Upper lobe of left lung (tissue), 6 donors: ENCODE measurements around the gene TENT5C. TPM values are rescaled to one million over a fixed set of nuclear protein-coding genes. Genes with fewer than 3 reads are reported as not detected.

ENCODE experiments used
- ATAC-seq, 2 donors: fragments of 200-7000 bp; cut with Tn5 transposase; one replicate each; pipeline ENCODE4 v1.9.1; 2022; ENCODE audit warnings: mild to moderate bottlenecking in 2 of 2, moderate library complexity in 2 of 2; ENCODE audit not compliant: low FRiP score in 2 of 2
- DNase-seq, 2 donors: peaks; one replicate each; pipeline ENCODE4 v3.0.0-alpha.2; 2019 to 2020
- H3K27ac ChIP-seq, 4 donors: fragments of 200-600 bp; sonication (generic); one replicate each; pipeline ENCODE4 v1.5.1; 2016 to 2019
- H3K27me3 ChIP-seq, 4 donors: fragments of 200-600 bp; sonication (generic); one replicate each; pipeline ENCODE4 v1.5.1; 2017 to 2019
- H3K36me3 ChIP-seq, 4 donors: fragments of 200-600 bp; sonication (generic); one replicate each; pipeline ENCODE4 v1.5.1; 2016 to 2019
- H3K4me1 ChIP-seq, 4 donors: fragments of 200-600 bp; sonication (generic); one replicate each; pipeline ENCODE4 v1.5.1; 2018 to 2019
- H3K4me3 ChIP-seq, 4 donors: fragments of 200-600 bp; sonication (generic); one replicate each; pipeline ENCODE4 v1.5.1; 2017 to 2019; ENCODE audit warnings: mild to moderate bottlenecking in 2 of 4, moderate library complexity in 1 of 4
- H3K9me3 ChIP-seq, 4 donors: fragments of 200-600 bp; sonication (generic); one replicate each; pipeline ENCODE4 v1.5.1; 2018 to 2019
- EP300 ChIP-seq, 4 donors: sonication (generic); formaldehyde crosslinking; IDR thresholded peaks; one replicate each; pipeline ENCODE4 v1.5.1; 2017; ENCODE audit warnings: antibody characterized with exemption in 4 of 4, control low read depth in 2 of 4
- POLR2A ChIP-seq, 4 donors: fragments of 450-650 bp; IDR thresholded peaks; one replicate each; pipeline ENCODE4 v1.5.1; 2016 to 2017; ENCODE audit warnings: antibody characterized with exemption in 4 of 4, mild to moderate bottlenecking in 2 of 4
- POLR2AphosphoS5 ChIP-seq, 2 donors: sonication (generic); formaldehyde crosslinking; IDR thresholded peaks; one replicate each; pipeline ENCODE4 v1.5.1; 2017; ENCODE audit warnings: antibody characterized with exemption in 2 of 2
- WGBS, 2 donors: methylation state at CpG; one replicate each; pipeline ENCODE4 v1.1.5; 2017 to 2018; 5-methylcytosine and 5-hydroxymethylcytosine counted together
- total RNA-seq, 6 donors: library from RNA; depleted of rRNA in 4 of 6; stranded (reverse); fragments of >200 nt in 4 of 6; gene quantifications; one replicate each; pipeline versions ENCODE4 v1.1.0 to v1.2.1, GENCODE V29; 2016 to 2021
- TF ChIP-seq, protein P1 (sequence below), 6 experiments: fragments of 450-650 bp in 4 of 6; fragments of 200-600 bp in 2 of 6; sonication (generic) in 2 of 6; IDR thresholded peaks; one replicate each; pipeline ENCODE4 v1.5.1; 2016 to 2019; ENCODE audit warnings: antibody characterized with exemption in 6 of 6
- donor health status: DM: no; HTN: no; CAD: no; lungs with moderate emphysema.
- donor health status: DM: no; HTN: yes; CAD: no; lungs with severe emphysema.

The TENT5C gene
- total RNA-seq, 6 donors from 2014 or later = 8.1 to 37.8 (median 18.4) TPM

DNA sequence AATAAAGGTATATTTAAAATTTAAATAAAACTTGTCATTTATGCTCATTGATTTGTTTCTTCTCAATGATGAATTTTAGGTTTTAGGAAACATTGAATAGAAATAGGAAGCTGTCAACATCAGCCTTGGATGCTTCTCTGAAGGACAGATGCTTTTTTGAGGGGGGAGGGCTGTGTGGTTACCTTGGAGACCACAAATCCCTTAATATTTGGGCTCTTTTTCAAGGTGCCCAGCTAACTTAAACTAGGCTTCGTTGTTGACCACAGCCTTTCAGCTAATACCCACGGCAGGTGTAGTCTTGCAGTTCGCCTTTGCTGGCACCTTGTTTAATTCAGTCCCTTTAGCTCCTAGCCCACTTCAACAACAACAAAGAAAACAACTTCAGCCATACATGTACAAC, 22.5 kb downstream of the TENT5C start:
- no peaks in the 10 kb centered on the region for H3K27me3 ChIP-seq
- DNase-seq (no peak), ATAC-seq (no peak)
- H3K4me3 ChIP-seq = no peak overlapping the region
- H3K4me1 ChIP-seq = peaks cover 0 to 45% (median 21%) of the 10 kb centered on the region in 4 donors
- H3K27ac ChIP-seq = no peak overlapping the region
- WGBS, 2 donors = 75 to 88% methylated on average over 3 of the region's 3 CpGs
- TF ChIP-seq POLR2A (IDR thresholded peaks at IDR 0.05) (no peak), POLR2AphosphoS5 (IDR thresholded peaks at IDR 0.05) (no peak), EP300 (IDR thresholded peaks at IDR 0.05) (no peak)
- TF ChIP-seq, protein P1, sequence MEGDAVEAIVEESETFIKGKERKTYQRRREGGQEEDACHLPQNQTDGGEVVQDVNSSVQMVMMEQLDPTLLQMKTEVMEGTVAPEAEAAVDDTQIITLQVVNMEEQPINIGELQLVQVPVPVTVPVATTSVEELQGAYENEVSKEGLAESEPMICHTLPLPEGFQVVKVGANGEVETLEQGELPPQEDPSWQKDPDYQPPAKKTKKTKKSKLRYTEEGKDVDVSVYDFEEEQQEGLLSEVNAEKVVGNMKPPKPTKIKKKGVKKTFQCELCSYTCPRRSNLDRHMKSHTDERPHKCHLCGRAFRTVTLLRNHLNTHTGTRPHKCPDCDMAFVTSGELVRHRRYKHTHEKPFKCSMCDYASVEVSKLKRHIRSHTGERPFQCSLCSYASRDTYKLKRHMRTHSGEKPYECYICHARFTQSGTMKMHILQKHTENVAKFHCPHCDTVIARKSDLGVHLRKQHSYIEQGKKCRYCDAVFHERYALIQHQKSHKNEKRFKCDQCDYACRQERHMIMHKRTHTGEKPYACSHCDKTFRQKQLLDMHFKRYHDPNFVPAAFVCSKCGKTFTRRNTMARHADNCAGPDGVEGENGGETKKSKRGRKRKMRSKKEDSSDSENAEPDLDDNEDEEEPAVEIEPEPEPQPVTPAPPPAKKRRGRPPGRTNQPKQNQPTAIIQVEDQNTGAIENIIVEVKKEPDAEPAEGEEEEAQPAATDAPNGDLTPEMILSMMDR (IDR thresholded peaks at IDR 0.05) = no peak
- peaks cover 0 to 5% (median 0%) of the 10 kb centered on the region in 4 donors for H3K36me3 ChIP-seq
- no peaks in the 10 kb centered on the region for H3K9me3 ChIP-seq

DNA sequence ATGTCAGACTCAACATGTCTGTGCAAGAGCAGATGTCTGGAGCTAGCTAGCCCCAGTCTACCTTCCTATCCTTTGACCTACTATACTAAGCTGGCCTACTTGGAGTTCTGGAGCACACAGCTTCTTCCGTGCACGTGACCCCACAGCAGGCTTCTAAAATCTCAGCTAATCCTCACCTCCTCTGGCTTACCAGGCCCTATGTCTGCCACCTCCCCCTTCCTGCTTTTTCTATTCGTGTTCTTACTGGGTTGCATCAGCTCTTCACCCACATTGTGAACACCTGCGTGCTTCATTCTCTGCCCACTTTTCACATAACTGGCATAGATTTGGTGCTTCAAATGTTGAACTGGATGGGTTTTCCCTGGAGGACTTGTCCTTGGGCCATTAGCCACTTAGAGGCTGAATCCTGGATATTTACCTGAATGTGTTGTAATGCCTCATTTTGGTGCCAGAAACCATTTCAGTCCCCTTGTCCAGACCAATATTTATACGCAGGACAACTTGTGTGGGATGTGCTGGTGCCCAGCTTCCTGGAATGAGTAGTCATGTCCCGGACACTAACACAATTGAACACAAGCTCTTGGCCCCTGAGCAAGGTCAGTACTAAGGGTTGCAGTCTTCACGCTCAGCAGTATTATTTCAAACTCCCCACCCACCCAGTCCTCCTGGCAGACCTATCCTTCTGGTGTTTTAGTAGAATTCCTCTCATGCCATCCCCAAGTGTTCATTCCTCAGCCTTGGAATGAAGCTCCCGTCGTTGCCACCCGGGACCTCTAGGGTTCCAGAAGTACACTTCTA, 24.0 kb downstream of the TENT5C start:
- H3K27ac ChIP-seq = peak overlapping the region; percentile 7 to 63 (median 24)
- no peaks in the 10 kb centered on the region for H3K27me3 ChIP-seq
- TF ChIP-seq EP300 (IDR thresholded peaks at IDR 0.05) (peak in 2 of 4 donors; percentile 31 to 68), POLR2A (IDR thresholded peaks at IDR 0.05) (no peak), POLR2AphosphoS5 (IDR thresholded peaks at IDR 0.05) (peak in 1 of 2 donors; percentile 44)
- TF ChIP-seq, protein P1 (IDR thresholded peaks at IDR 0.05) = peak in 1 of 6 experiments; percentile 10
- peaks cover 0 to 53% (median 24%) of the 10 kb centered on the region in 4 donors for H3K4me1 ChIP-seq
- ATAC-seq (peak; percentile 27 to 63), DNase-seq (peak in 1 of 2 donors; percentile 75)
- 68 to 78% methylated on average over 10 of the region's 10 CpGs for WGBS, 2 donors
- no peaks in the 10 kb centered on the region for H3K36me3 ChIP-seq
- H3K4me3 ChIP-seq = no peak overlapping the region
- no peaks in the 10 kb centered on the region for H3K9me3 ChIP-seq

DNA sequence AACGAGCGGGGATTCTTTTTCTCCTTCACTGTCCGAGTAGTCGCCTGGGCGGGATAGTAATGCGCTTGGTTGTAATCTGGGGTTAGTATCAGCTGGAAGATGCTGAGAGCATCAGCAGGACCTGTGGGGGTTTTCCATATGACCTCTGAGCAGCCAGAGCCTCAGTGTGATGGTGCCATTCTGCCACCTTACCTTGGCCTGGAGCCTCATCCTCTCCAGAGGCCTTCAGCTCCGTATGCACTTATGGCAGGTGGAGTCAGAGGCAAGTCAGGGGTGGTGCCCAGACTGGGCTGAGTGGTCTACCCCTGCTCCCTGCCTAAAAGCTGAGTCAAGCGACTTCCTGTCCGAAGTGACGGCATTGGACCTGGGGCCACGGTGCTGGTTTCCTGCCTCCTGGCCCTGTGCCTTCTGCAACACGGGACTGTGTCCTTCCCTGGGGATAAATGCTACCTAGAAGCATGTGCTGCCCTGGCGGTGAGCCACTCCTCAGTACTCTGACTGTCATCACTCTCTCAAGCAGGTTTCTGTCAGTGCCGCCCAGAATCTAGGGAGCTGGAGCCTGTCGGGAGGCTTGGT, 24.7 kb downstream of the TENT5C start:
- H3K4me1 ChIP-seq = peaks cover 0 to 53% (median 24%) of the 10 kb centered on the region in 4 donors
- ATAC-seq = peak; percentile 22 to 68

DNA sequence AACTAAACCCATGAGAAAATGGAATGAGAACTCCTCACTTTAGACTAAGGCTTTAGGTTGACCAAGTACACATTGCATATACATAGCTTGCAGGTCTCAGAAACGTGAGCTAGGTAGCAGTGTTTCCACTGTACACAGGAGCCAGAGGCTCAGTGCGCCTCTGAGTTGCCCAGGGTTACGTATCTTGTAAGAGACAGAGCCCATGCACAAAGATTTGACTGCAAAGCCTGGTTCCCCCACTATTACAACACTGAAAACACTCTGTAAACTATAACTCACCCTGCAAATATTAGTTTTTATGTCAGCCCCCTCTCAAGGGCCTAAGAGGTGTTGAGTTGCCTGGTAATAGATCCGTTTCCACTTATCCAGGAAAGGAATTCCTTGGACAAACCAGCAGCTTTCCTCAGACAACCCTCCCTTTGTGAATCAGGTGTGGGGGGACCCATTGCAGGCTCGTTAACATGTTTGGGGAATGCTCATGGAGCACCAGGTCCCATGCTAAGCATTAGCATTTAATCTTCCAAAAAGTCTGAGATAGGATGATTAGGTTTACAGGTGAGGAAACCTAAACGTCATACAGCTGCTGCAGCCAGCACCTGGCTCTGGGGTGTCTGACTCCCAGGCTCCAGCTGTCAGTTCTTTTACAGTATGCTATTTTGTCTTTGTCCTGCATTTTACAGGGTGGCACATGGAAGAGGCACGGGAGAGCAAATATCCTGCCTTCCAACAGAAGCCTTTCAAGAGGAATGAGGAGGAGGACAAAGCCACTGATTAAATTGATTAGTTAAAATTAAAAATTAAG, 25.7 kb downstream of the TENT5C start:
- peak overlapping the region in 3 of 4 donors; percentile 7 to 60 (median 12) for H3K27ac ChIP-seq
- peak in 1 of 2 donors; percentile 63 for DNase-seq
- no peaks in the 10 kb centered on the region for H3K27me3 ChIP-seq
- no peak overlapping the region for H3K4me3 ChIP-seq
- ATAC-seq = peak; percentile 43 to 73
- H3K4me1 ChIP-seq = peaks cover 0 to 53% (median 24%) of the 10 kb centered on the region in 4 donors
- 61 to 66% methylated on average over 5 to 7 of the region's 7 CpGs for WGBS, 2 donors
- no peaks in the 10 kb centered on the region for H3K36me3 ChIP-seq
- TF ChIP-seq, protein P1 (IDR thresholded peaks at IDR 0.05) = no peak
- peak in 2 of 4 donors; percentile 39 to 68 for TF ChIP-seq EP300 (IDR thresholded peaks at IDR 0.05)
- H3K9me3 ChIP-seq = no peaks in the 10 kb centered on the region

More for the DNA sequence above, 24.7 kb downstream of the TENT5C start:
- Histone ChIP-seq H3K4me3 (no peak overlapping the region), H3K36me3 (no peaks in the 10 kb centered on the region), H3K27ac (peak overlapping the region; percentile 7 to 63 (median 24)), H3K9me3 (no peaks in the 10 kb centered on the region), H3K27me3 (no peaks in the 10 kb centered on the region)
- WGBS, 2 donors = 63 to 79% methylated on average over 9 to 15 of the region's 15 CpGs
- TF ChIP-seq, protein P1 (IDR thresholded peaks at IDR 0.05) = no peak
- TF ChIP-seq POLR2A (IDR thresholded peaks at IDR 0.05) (no peak), POLR2AphosphoS5 (IDR thresholded peaks at IDR 0.05) (peak in 1 of 2 donors; percentile 21), EP300 (IDR thresholded peaks at IDR 0.05) (peak in 1 of 4 donors; percentile 19)
- peak in 1 of 2 donors; percentile 66 for DNase-seq
